ENCODE data around the gene LACTB. TPM values are rescaled to one million over a fixed set of nuclear protein-coding genes. Genes with fewer than 3 reads are reported as not detected.

LACTB gene
- total RNA-seq, 1 donor from 2014 or later: 4.6 TPM

GRCh38 chr15:63151665-63152064 lies 30.0 kb downstream of the LACTB start:
- Histone ChIP-seq H3K36me3 (peaks cover 21 to 68% of the 10 kb centered on the region in 2 donors), H3K9me3 (no peaks in the 10 kb centered on the region), H3K27ac (no peak overlapping the region), H3K4me1 (peaks cover 0 to 12% of the 10 kb centered on the region in 2 donors), H3K4me3 (no peak overlapping the region), H3K27me3 (no peaks in the 10 kb centered on the region)
- DNase-seq (ENCODE audit: low spot score in 2 of 2): no peak
- no peak for TF ChIP-seq CTCF (IDR thresholded peaks at IDR 0.05)
- intact Hi-C loops (cut with DNase I): loop anchor here (10.0 kb wide), 1 partner anchor 253 kb away; no protein-coding TSS in a partner anchor

- Histone ChIP-seq H3K4me3 (peak overlapping the region; percentile 67 to 82), H3K27ac (peak overlapping the region in 1 of 2 donors; percentile 96), H3K36me3 (peaks cover 18 to 42% of the 10 kb centered on the region in 2 donors), H3K27me3 (no peaks in the 10 kb centered on the region), H3K9me3 (no peaks in the 10 kb centered on the region), H3K4me1 (peaks cover 0 to 12% of the 10 kb centered on the region in 2 donors)
- no peak for DNase-seq (ENCODE audit: low spot score in 2 of 2)
- TF ChIP-seq CTCF (IDR thresholded peaks at IDR 0.05): no peak
- intact Hi-C loops (cut with DNase I): loop anchor here (10.0 kb wide), 1 partner anchor 249 kb away; no protein-coding TSS in a partner anchor
Observed at GRCh38 chr15:63155486-63155885, 33.8 kb downstream of the LACTB start.

- H3K27ac ChIP-seq: peak overlapping the region; percentile 92 to 96
- DNase-seq (ENCODE audit: low spot score in 2 of 2): no peak
- H3K27me3 ChIP-seq: no peaks in the 10 kb centered on the region
- no peaks in the 10 kb centered on the region for H3K9me3 ChIP-seq
- H3K36me3 ChIP-seq: peaks cover 13 to 36% of the 10 kb centered on the region in 2 donors
- H3K4me3 ChIP-seq: peak overlapping the region; percentile 67 to 82
- intact Hi-C loops (cut with DNase I): loop anchor here (2.0 to 10.0 kb wide), 2 partner anchors 121 to 249 kb away; partner anchors contain the start of gene APH1B
- peaks cover 0 to 12% of the 10 kb centered on the region in 2 donors for H3K4me1 ChIP-seq
- peak in 1 of 3 experiments; percentile 12 for TF ChIP-seq CTCF (IDR thresholded peaks at IDR 0.05)
Observed at GRCh38 chr15:63156086-63156710, 34.5 kb downstream of the LACTB start.

GRCh38 chr15:63156755-63157117 lies 35.1 kb downstream of the LACTB start:
- no peaks in the 10 kb centered on the region for H3K9me3 ChIP-seq
- H3K27ac ChIP-seq: peak overlapping the region; percentile 92 to 96
- peaks cover 8 to 31% of the 10 kb centered on the region in 2 donors for H3K36me3 ChIP-seq
- H3K4me1 ChIP-seq: peaks cover 0 to 12% of the 10 kb centered on the region in 2 donors
- peak in 1 of 2 donors; percentile 72 for DNase-seq (ENCODE audit: low spot score in 2 of 2)
- no peak for TF ChIP-seq CTCF (IDR thresholded peaks at IDR 0.05)
- H3K4me3 ChIP-seq: peak overlapping the region; percentile 67 to 82
- no peaks in the 10 kb centered on the region for H3K27me3 ChIP-seq
- intact Hi-C loops (cut with DNase I): loop anchor here (1.0 to 10.0 kb wide), 4 partner anchors 33 to 248 kb away; partner anchors contain the start of genes APH1B, LACTB and RAB8B

GRCh38 chr15:63157118-63157843 lies 35.6 kb downstream of the LACTB start, which contains the start of gene RPS27L:
TSS of gene RPS27L (minus strand) at chr15:63157477. CDS start at chr15:63157405, 72 bp downstream.
- peak within 1 kb of the TSS; percentile 92 to 96 for H3K27ac ChIP-seq
- peak within 1 kb of the TSS; percentile 67 to 82 for H3K4me3 ChIP-seq
- no peaks in the 10 kb centered on the region for H3K27me3 ChIP-seq
- no peaks in the 10 kb centered on the region for H3K9me3 ChIP-seq
- intact Hi-C loops (cut with DNase I): loop anchor here (1.0 to 10.0 kb wide), 4 partner anchors 32 to 248 kb away; partner anchors contain the start of genes APH1B, LACTB and RAB8B
- H3K4me1 ChIP-seq: peaks cover 0 to 12% of the 10 kb centered on the region in 2 donors
- DNase-seq (ENCODE audit: low spot score in 2 of 2): peak; percentile 61 to 95
- peaks cover 3 to 25% of the 10 kb centered on the region in 2 donors for H3K36me3 ChIP-seq
- TF ChIP-seq CTCF (IDR thresholded peaks at IDR 0.05): peak in 1 of 3 experiments; percentile 10

Data from ascending aorta (tissue), 2 donors.